ENCODE measurements around the gene CACNA1H.

DNA sequence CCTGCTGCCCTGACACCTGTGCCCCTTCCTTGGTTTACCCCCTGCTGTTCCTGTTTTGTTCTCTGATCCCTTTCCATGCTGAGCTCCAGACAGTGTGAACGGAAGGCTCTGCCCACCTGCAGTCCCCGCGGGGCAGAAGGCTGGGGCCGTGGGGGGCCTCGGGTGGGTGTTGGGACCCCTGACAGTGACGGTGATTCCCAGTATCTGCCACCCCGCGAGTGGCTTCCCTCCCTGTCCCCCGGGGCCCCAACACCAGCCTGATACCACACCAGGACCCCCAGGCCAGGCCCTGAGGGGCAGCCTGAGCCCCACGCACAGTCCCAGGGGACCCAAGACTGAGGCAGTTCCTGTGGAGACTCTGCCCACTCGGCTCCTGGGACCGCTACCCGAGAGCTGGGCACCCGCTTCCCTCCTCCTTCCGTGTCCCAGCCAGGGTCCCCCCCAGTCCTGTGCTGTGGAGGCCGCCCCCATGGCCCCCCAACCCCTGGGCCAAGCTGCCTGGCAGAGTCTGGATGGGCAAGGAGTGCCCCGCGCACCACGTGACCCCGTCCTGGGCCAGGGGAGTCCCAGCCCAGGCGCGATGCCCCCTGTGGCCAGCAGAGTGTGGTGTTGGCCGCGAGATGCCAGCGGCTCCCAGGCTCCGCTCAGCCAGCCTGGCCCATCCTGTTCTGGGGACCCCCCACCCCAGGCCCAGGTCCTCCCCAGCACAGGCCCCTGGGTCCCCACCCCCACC, 46.9 kb upstream of the CACNA1H start:
- TF ChIP-seq POLR2A (IDR thresholded peaks at IDR 0.05; ENCODE audit: low read depth) = no peak
- TF ChIP-seq, protein P1, sequence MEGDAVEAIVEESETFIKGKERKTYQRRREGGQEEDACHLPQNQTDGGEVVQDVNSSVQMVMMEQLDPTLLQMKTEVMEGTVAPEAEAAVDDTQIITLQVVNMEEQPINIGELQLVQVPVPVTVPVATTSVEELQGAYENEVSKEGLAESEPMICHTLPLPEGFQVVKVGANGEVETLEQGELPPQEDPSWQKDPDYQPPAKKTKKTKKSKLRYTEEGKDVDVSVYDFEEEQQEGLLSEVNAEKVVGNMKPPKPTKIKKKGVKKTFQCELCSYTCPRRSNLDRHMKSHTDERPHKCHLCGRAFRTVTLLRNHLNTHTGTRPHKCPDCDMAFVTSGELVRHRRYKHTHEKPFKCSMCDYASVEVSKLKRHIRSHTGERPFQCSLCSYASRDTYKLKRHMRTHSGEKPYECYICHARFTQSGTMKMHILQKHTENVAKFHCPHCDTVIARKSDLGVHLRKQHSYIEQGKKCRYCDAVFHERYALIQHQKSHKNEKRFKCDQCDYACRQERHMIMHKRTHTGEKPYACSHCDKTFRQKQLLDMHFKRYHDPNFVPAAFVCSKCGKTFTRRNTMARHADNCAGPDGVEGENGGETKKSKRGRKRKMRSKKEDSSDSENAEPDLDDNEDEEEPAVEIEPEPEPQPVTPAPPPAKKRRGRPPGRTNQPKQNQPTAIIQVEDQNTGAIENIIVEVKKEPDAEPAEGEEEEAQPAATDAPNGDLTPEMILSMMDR (IDR thresholded peaks at IDR 0.05) = peak; percentile 91 to 99 (median 95)
- peak in 1 of 2 donors; percentile 57 for TF ChIP-seq POLR2AphosphoS5 (IDR thresholded peaks at IDR 0.05)
- TF ChIP-seq EP300 (IDR thresholded peaks at IDR 0.05) = no peak
